ENCODE data around the gene GTPBP1.

DNA sequence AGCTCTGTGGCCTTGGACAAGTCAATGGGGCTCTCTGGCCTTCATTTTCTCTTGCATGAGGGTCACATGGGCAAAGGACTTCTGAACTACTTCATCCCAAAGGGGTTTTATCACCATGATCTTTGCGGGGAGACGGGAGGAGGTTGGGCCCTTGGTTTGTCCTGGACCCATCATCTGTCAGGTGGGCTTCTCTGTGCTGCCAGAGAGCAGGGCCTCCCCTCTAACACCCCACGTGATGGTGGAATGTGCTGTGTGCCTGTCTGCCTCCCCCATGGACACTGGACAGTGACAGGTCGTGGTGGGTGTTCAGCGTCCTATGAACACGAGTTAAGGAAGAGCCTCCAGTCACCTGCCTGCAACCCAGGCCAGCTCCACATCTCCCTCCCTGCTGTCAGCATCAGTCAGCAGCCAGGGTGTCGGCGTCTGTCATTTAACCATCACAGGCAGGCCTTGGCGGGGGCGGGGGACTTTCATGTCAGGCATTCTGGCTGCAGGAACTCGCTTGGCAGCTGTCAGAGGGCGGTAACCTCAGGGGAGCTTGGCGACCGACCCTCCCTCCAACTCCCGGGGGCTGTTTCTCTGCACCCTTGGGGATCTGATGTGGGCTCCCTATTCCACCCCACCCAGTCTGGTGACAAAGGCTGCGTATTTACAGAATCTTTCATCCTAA lies 52.7 kb downstream of the GTPBP1 start:
- TF ChIP-seq CTCF (IDR thresholded peaks at IDR 0.05; ENCODE audit: insufficient read depth, low read length, poor library complexity, severe bottlenecking), result no peak
- TF ChIP-seq EZH2phosphoT487 (conservative IDR thresholded peaks at IDR 0.05; ENCODE audit: low read length), result no peak

Data from SU-DHL-6 (cell line).